HepG2 (cell line): Measurements from ENCODE around the gene BCAS1. TPM values are rescaled to one million over a fixed set of nuclear protein-coding genes. Genes with fewer than 3 reads are reported as not detected.

ENCODE experiments used
- ATAC-seq: fragments of 200-7000 bp; cut with Tn5 transposase; 3 replicates; pipeline ENCODE4 v1.9.1; 2020; ENCODE audit warnings: mild to moderate bottlenecking, moderate library complexity
- BruUV-seq: library from RNA; stranded (reverse); fragments of 400-500 nt; replicated peaks from 2 replicates; lab custom pipeline; 2021; lab: Mats Ljungman, UMichigan
- CTCF ChIA-PET: fragments of 300-600 bp; formaldehyde crosslinking; extraction: SDS; loops from one replicate; lab custom pipeline; 2021; ENCODE audit warnings: low total read pairs, inconsistent platforms, low intra/inter-chr PET ratio; lab: Yijun Ruan, JAX
- POLR2A ChIA-PET: fragments of 350-600 bp; sonication (Branson Sonifier 250); formaldehyde crosslinking; loops from one replicate; lab custom pipeline; 2020; ENCODE audit warnings: antibody characterized with exemption, inconsistent platforms; lab: Yijun Ruan, JAX
- DNase-seq: peaks from one replicate; pipeline ENCODE4 v3.0.0-alpha.2; 2015; ENCODE audit warnings: low spot score
- FAIRE-seq: peaks from 3 replicates; lab custom pipeline; 2011; peaks lifted over from hg19 to GRCh38; lab: Jason Lieb, UNC
- H2AFZ ChIP-seq: one replicate; pipeline ENCODE4 v1.6.1; 2011; ENCODE audit warnings: low read length, inconsistent platforms
- H3K27ac ChIP-seq: fragments of 300-600 bp; 3 replicates; pipeline ENCODE4 v1.8.0; 2011; ENCODE audit warnings: mixed run types, mild to moderate bottlenecking, mixed read lengths, low read length, inconsistent platforms; ENCODE audit not compliant: insufficient read depth; ENCODE audit errors: extremely low read length
- H3K27me3 ChIP-seq, 2 experiments: fragments of 200-600 bp in 1 of 2; 2 replicates in 1 of 2; 3 replicates in 1 of 2; pipeline versions ENCODE4 v1.6.0 to v1.8.0; 2011; ENCODE audit warnings: low read length in 2 of 2, mild to moderate bottlenecking in 2 of 2, moderate library complexity in 2 of 2, inconsistent platforms in 1 of 2; ENCODE audit not compliant: insufficient read depth in 2 of 2, control insufficient read depth in 1 of 2
- H3K36me3 ChIP-seq, 2 experiments: fragments of 200-600 bp in 1 of 2; replicated peaks in 1 of 2; 2 replicates in 1 of 2; 3 replicates in 1 of 2; pipeline versions ENCODE4 v1.5.1 to v1.8.0; 2011; ENCODE audit warnings: low read length in 2 of 2, inconsistent platforms in 1 of 2; ENCODE audit not compliant: insufficient read depth in 2 of 2, control insufficient read depth in 1 of 2
- H3K4me1 ChIP-seq: 2 replicates; pipeline ENCODE4 v1.5.1; 2012; ENCODE audit warnings: low read length, inconsistent platforms; ENCODE audit not compliant: insufficient read depth
- H3K4me2 ChIP-seq: 2 replicates; pipeline ENCODE4 v1.6.0; 2011; ENCODE audit warnings: low read depth, low read length, inconsistent platforms
- H3K4me3 ChIP-seq, 3 experiments: fragments of 200-600 bp in 1 of 3; sonication (generic), shearing (Covaris generic) in 1 of 3; replicated peaks in 1 of 3; 2 replicates each; pipeline ENCODE4 v1.5.1; 2011 to 2016; ENCODE audit warnings: low read length in 3 of 3, inconsistent platforms in 2 of 3, low read depth in 2 of 3, mild to moderate bottlenecking in 2 of 3, control low read depth in 1 of 3, mixed read lengths in 1 of 3; ENCODE audit not compliant: insufficient read depth in 1 of 3
- H3K79me2 ChIP-seq: one replicate; pipeline ENCODE4 v1.6.1; 2011; ENCODE audit warnings: low read length, inconsistent platforms; ENCODE audit not compliant: insufficient read depth
- H3K9ac ChIP-seq: 2 replicates; pipeline ENCODE4 v1.6.0; 2011; ENCODE audit warnings: mild to moderate bottlenecking, low read depth, low read length, inconsistent platforms; ENCODE audit not compliant: insufficient read depth
- H3K9me3 ChIP-seq: 2 replicates; pipeline ENCODE4 v1.5.1; 2012; ENCODE audit warnings: mild to moderate bottlenecking, low read length
- H4K20me1 ChIP-seq: 2 replicates; pipeline ENCODE4 v1.6.0; 2011; ENCODE audit warnings: inconsistent platforms, mild to moderate bottlenecking, low read length, moderate library complexity; ENCODE audit not compliant: insufficient read depth
- FOXP1 ChIP-seq, 2 experiments: fragments of 450-650 bp in 1 of 2; IDR thresholded peaks; 2 replicates each; pipeline ENCODE4 v1.6.1; 2017 to 2018; ENCODE audit warnings: antibody characterized with exemption in 1 of 2
- GABPA ChIP-seq, 2 experiments: IDR thresholded peaks; 2 replicates each; pipeline ENCODE4 v1.6.1; 2011 to 2016; ENCODE audit warnings: low read depth in 2 of 2, low read length in 1 of 2, missing biosample characterization in 1 of 2, missing genetic modification characterization in 1 of 2
- MED8 ChIP-seq: sonication (generic); formaldehyde crosslinking; IDR thresholded peaks from 2 replicates; pipeline ENCODE4 v1.8.1; 2023; ENCODE audit warnings: mild to moderate bottlenecking, missing genetic modification reagents; ENCODE audit not compliant: insufficient replicate concordance
- NFKBIZ ChIP-seq: IDR thresholded peaks from 2 replicates; pipeline ENCODE4 v1.6.1; 2018; ENCODE audit warnings: missing genetic modification reagents, missing compliant biosample characterization
- NR1H2 ChIP-seq: sonication (generic); formaldehyde crosslinking; IDR thresholded peaks from 2 replicates; pipeline ENCODE4 v1.8.1; 2022; ENCODE audit warnings: low read depth, missing genetic modification reagents, borderline replicate concordance
- ZNF274 ChIP-seq: sonication (generic); formaldehyde crosslinking; IDR thresholded peaks from 2 replicates; pipeline ENCODE4 v1.5.1; 2020; ENCODE audit warnings: mild to moderate bottlenecking, missing genetic modification reagents
- ZNF543 ChIP-seq: sonication (generic); formaldehyde crosslinking; IDR thresholded peaks from 2 replicates; pipeline ENCODE4 v1.4.0; 2020; ENCODE audit warnings: mild to moderate bottlenecking, missing genetic modification reagents
- WGBS: methylation state at CpG from one replicate; pipeline ENCODE4 v1.1.6; 2017; ENCODE audit warnings: low lambda C conversion rate; 5-methylcytosine and 5-hydroxymethylcytosine counted together
- in situ Hi-C: cut with HindIII; loops from 2 replicates; pipeline ENCODE4 v1.10.0; 2017; ENCODE audit warnings: low pct_unique_long_range_greater_than_20kb; ENCODE audit not compliant: extremely low pct_ligation_motif_present
- intact Hi-C: fragments of 100-400 bp; cut with micrococcal nuclease; formaldehyde crosslinking; loops from one replicate; pipeline ENCODE4 v1.10.0; 2022; ENCODE audit not compliant: unreplicated experiment
- polyA plus RNA-seq, 8 experiments: library from polyadenylated mRNA; depleted of rRNA in 3 of 8; stranded (reverse) in 7 of 8; unstranded in 1 of 8; fragments of >200 nt; fragmentation: Illumina TruSeq in 4 of 8; extraction: Trizol in 4 of 8; gene quantifications; 2 replicates each; pipeline versions ENCODE4 v1.2.1 to v1.2.3, GENCODE V29; 2011 to 2016; ENCODE audit warnings: low read depth in 4 of 8, missing spikeins in 1 of 8, mixed read lengths in 1 of 8; ENCODE audit not compliant: insufficient read depth in 1 of 8
- total RNA-seq, 5 experiments: library from RNA; depleted of rRNA; stranded (reverse); fragments of >200 nt; fragmentation: Illumina TruSeq; extraction: Trizol; gene quantifications; 2 replicates each; pipeline ENCODE4 v1.2.3, GENCODE V29; 2016; ENCODE audit warnings: low read depth in 1 of 5
- TF ChIP-seq, protein P1 (sequence below): sonication (generic); formaldehyde crosslinking; IDR thresholded peaks from 2 replicates; pipeline ENCODE4 v1.5.0; 2020; ENCODE audit warnings: mild to moderate bottlenecking, low read depth, missing genetic modification reagents, borderline replicate concordance
- TF ChIP-seq, protein P2 (sequence below): sonication (generic); formaldehyde crosslinking; IDR thresholded peaks from 2 replicates; pipeline ENCODE4 v1.9.0; 2021; ENCODE audit warnings: missing genetic modification reagents, mild to moderate bottlenecking, borderline replicate concordance

Gene BCAS1
- total and polyA plus RNA-seq, 2 of the 13 experiments (the other 11 are each of a cell fraction or from before 2014, with no cell fraction given) = 0.55 to 0.91 TPM

DNA sequence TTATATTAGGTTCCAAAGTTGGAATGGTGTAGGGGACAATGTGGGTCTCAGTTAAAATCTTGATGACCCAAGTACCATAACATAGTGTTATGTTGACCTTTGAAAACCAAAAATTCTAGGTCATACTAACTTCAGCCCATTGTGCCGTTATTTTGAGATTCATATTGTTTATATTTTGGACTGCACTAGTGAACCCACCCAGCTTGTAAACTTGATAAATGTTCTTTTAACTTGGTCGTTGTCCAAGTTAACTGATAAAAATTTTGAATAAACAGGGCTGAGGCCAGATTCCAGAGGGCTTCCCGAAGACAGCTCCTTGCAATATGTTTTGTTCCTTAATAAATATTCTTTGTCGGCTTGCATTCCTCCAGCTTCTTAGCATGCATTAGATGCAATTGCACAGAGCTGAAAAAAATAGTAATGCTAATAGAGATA lies 90.3 kb downstream of the BCAS1 start:
- no peak overlapping the region for H3K4me3 ChIP-seq
- H3K27me3 ChIP-seq = no peaks in the 10 kb centered on the region
- intact Hi-C loops = no loop called here
- BruUV-seq = no TSS peak
- no peak overlapping the region for H3K4me2 ChIP-seq
- POLR2A ChIA-PET = no interaction called here
- WGBS = 64% methylated on average over 4 of the region's 4 CpGs
- H3K36me3 ChIP-seq = no peaks in the 10 kb centered on the region
- ATAC-seq (no peak), FAIRE-seq (no peak), DNase-seq (no peak)
- no peaks in the 10 kb centered on the region for H4K20me1 ChIP-seq
- H2AFZ ChIP-seq = no peak overlapping the region
- TF ChIP-seq MED8 (CRISPR knock-in tag) = no peak
- no peak for TF ChIP-seq FOXP1 (IDR thresholded peaks at IDR 0.05)
- no peak for TF ChIP-seq FOXP1 (CRISPR knock-in tag; IDR thresholded peaks at IDR 0.05)
- TF ChIP-seq, protein P1, sequence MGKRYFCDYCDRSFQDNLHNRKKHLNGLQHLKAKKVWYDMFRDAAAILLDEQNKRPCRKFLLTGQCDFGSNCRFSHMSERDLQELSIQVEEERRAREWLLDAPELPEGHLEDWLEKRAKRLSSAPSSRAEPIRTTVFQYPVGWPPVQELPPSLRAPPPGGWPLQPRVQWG (CRISPR knock-in tag) = no peak
- TF ChIP-seq GABPA (IDR thresholded peaks at IDR 0.05; ENCODE audit: low read depth, low read length) = no peak
- no peak for TF ChIP-seq GABPA (CRISPR knock-in tag; IDR thresholded peaks at IDR 0.05; ENCODE audit: low read depth)
- H3K9me3 ChIP-seq = no peaks in the 10 kb centered on the region
- in situ Hi-C loops = no loop called here
- H3K9ac ChIP-seq = no peak overlapping the region
- peaks cover 8% of the 10 kb centered on the region for H3K4me1 ChIP-seq
- CTCF ChIA-PET = no interaction called here
- no peak overlapping the region for H3K27ac ChIP-seq
- no peaks in the 10 kb centered on the region for H3K79me2 ChIP-seq

DNA sequence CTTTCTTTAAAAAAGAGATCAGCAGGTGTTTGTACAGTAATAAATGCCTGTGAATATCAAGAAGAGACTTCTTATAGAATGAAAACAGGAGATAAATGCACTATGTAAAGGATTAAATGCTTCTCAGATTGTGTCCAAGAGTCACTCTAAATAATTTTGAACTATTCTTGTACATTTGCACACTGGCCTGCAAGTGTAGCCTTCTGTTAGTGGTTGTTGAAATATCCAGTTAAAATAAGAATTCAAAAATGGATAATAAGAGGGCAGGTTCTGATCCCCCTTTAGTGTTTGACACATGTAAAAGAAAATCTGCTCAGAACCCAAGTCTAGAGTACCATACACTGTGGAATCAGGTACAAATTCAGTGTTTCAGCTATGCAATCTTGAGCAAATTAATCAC lies 91.9 kb downstream of the BCAS1 start:
- no TSS peak for BruUV-seq
- in situ Hi-C loops = no loop called here
- TF ChIP-seq ZNF274 = no peak
- no peak for TF ChIP-seq NFKBIZ (CRISPR knock-in tag)
- TF ChIP-seq, protein P2, sequence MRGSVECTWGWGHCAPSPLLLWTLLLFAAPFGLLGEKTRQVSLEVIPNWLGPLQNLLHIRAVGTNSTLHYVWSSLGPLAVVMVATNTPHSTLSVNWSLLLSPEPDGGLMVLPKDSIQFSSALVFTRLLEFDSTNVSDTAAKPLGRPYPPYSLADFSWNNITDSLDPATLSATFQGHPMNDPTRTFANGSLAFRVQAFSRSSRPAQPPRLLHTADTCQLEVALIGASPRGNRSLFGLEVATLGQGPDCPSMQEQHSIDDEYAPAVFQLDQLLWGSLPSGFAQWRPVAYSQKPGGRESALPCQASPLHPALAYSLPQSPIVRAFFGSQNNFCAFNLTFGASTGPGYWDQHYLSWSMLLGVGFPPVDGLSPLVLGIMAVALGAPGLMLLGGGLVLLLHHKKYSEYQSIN (CRISPR knock-in tag) = no peak
- TF ChIP-seq ZNF543 (CRISPR knock-in tag) = no peak
- TF ChIP-seq NR1H2 (CRISPR knock-in tag) = no peak

More for the DNA sequence above, 91.9 kb downstream of the BCAS1 start:
- no peak overlapping the region for H2AFZ ChIP-seq
- H4K20me1 ChIP-seq = no peaks in the 10 kb centered on the region
- ChIA-PET CTCF (no interaction called here), POLR2A (no interaction called here)
- no peak overlapping the region for H3K9ac ChIP-seq
- no peak overlapping the region for H3K4me2 ChIP-seq
- intact Hi-C loops = no loop called here
- no peak overlapping the region for H3K27ac ChIP-seq
- H3K36me3 ChIP-seq = no peaks in the 10 kb centered on the region
- FAIRE-seq = no peak
- H3K9me3 ChIP-seq = no peaks in the 10 kb centered on the region
- no peaks in the 10 kb centered on the region for H3K79me2 ChIP-seq
- H3K27me3 ChIP-seq = no peaks in the 10 kb centered on the region
- ATAC-seq = no peak
- peaks cover 8% of the 10 kb centered on the region for H3K4me1 ChIP-seq
- no peak for DNase-seq
- H3K4me3 ChIP-seq = no peak overlapping the region
